Gastroesophageal sphincter (tissue), 3 donors: ENCODE measurements around the gene BSG.

Experiments
- CTCF ChIP-seq, 4 experiments: fragments of 200-600 bp in 2 of 4; fragments of 450-650 bp in 2 of 4; sonication (generic) in 1 of 4; IDR thresholded peaks; one replicate each; pipeline ENCODE4 v1.5.1; 2017 to 2019; ENCODE audit warnings: antibody characterized with exemption in 4 of 4, mild to moderate bottlenecking in 2 of 4, moderate library complexity in 2 of 4
- EP300 ChIP-seq: sonication (generic); formaldehyde crosslinking; IDR thresholded peaks from one replicate; pipeline ENCODE4 v1.6.1; 2017; ENCODE audit warnings: antibody characterized with exemption, mild to moderate bottlenecking
- POLR2A ChIP-seq, 2 donors: fragments of 450-650 bp; IDR thresholded peaks; one replicate each; pipeline ENCODE4 v1.6.1; 2017; ENCODE audit warnings: antibody characterized with exemption in 2 of 2, mild to moderate bottlenecking in 2 of 2, moderate library complexity in 1 of 2

DNA sequence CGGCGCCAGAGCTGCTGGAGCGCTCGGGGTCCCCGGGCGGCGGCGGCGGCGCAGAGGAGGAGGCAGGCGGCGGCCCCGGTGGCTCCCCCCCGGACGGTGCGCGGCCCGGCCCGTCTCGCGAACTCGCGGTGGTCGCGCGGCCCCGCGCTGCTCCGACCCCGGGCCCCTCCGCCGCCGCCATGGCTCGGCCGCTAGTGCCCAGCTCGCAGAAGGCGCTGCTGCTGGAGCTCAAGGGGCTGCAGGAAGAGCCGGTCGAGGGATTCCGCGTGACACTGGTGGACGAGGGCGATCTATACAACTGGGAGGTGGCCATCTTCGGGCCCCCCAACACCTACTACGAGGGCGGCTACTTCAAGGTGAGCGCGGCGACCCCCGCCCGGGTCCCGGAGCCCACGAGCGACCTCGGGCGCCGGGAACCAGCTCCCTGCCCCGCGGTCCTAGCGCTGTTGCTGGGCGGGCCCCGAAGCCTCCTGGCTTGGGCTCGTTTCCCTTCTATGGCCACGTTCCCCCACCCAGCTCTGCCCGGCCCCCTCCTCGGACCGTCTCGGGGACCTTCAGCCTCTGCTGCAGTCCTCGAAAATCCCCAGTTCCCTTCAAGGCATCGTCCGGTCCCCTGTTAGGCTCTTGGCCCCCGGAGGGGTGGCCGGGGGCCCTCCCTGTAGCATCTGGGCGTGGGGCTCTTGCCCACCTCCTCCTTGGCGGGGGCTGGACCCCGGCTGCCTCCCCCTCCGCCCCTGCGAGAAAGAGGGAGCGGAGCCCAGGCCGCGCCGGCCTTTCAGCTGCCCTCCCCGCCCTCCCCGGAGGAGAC lies 40.4 kb upstream of the BSG start, which contains the start of gene CDC34:
- TF ChIP-seq CTCF (IDR thresholded peaks at IDR 0.05), result no peak
- peak in 1 of 2 donors; percentile 89 for TF ChIP-seq POLR2A (IDR thresholded peaks at IDR 0.05)
- no peak for TF ChIP-seq EP300
